Anterior cingulate cortex (tissue), 58 donors: ENCODE results near the gene PMAIP1.

Source experiments
- DNase-seq, 58 donors: peaks; one replicate each; lab custom pipeline; 2025; lab: John Stamatoyannopoulos, UW

PMAIP1 gene

DNA sequence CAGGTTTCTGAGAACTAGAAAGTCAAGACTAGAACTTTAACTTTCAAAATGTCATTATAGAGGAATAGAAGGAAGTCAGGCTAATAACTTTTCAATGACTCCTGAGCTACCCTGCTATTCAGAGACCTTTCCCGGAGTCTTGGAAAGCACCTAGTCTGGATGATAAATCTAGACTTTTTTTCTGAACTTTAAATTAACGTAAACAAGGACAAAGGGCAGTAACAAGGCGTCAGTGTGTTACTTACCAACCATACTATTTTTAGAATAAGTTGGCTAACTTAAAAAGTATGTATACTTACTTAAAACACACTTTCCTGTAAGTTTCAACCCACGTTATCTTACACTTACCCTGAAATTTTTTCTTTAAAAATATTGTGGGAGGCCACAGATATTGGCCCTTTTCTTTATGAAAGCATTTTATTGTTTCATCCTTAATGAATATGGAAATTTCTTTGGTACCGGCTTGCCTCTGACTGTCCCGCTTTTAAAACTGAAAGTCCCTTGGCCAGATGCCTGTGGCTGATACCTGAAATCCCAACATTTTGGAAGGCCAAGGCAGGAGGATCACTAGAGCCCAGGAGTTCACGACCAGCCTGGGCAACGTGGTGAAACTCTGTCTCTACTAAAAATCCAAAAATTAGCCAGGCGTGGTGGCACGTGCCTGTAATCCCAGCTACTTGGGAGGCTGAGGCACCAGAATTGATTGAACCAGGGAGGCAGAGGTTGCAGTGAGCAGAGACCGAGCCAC lies 9.7 kb downstream of the PMAIP1 start:
- DNase-seq: no peak

DNA sequence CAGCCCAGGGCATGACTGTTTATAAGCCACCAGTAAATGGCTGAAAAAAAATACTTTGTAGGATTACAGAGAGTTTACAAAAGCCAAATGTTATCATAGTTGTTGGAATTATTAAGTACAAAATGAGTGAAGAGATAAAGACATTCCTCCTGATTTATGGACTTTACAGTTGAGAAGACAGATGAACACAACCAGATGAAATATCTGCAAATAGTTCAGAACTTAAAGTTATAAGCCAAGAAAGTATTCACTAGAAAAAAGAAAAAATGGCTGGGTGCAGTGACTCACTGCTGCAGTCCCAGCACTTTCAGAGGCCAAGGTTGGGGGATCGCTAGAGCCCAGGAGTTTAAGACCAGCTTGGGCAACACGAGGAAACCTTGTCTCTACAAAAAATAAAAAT lies 11.2 kb downstream of the PMAIP1 start:
- no peak for DNase-seq

DNA sequence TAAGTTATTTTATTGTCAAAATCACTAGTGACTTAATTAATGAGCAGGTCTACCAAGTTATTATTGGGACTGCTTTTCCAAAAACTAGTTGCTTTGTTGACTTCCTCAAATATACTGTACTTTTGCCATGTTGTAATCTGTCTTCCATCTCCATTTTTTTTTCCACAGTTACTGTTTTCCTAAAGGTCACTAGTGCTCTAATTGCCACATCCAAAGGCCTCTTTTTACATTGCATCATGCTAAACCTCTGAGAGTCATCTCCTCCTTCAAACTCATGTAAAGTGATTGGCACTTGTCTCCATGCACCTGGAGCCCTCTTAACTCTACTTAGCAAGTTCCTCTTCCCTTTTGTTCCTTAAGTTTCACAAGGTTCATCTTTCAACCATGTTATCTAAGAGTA lies 11.8 kb downstream of the PMAIP1 start:
- DNase-seq: no peak

DNA sequence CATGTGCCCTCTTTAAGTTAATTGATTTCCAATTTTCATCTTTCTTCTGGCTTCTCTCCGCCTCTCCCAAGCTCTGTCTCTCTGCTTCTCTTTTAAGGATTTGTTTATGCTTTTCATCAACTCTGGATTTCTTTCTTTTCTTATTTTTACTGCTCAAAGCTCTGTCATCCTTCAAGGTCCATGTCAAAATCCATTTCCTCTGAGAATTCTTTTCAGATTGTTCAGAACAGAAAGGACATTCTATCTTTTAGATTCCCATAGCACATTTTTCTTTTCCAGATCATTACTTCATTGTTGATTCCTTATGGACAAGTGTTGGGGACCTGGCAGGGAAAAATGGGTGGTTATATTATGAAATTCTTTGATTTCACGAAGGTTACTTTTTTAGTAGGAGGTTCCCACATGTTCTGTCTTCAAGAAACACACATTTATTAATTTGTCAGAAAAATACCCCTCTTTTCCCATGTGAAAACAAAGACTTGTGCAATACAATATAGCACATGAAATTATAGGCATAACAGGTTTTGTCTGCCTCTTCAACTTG lies 12.3 kb downstream of the PMAIP1 start:
- no peak for DNase-seq

DNA sequence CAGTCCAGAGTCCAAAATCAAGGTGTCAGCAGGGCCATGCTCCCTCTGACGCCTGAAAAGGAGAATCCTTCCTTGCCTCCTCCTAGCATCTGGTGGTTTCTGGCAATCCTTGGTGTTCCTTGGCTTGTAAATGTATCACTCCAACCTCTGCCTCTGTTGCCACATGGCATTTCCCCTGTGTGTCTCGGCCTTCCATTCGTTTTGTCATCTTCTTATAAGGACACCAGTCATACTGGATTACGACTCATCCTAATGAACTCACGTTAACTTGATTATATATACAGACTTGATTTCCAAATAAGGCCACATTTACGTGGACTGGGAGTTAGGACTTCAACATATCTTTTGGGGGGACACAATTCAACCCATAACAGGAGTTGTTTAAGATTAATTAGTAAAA lies 15.8 kb downstream of the PMAIP1 start:
- DNase-seq: no peak

DNA sequence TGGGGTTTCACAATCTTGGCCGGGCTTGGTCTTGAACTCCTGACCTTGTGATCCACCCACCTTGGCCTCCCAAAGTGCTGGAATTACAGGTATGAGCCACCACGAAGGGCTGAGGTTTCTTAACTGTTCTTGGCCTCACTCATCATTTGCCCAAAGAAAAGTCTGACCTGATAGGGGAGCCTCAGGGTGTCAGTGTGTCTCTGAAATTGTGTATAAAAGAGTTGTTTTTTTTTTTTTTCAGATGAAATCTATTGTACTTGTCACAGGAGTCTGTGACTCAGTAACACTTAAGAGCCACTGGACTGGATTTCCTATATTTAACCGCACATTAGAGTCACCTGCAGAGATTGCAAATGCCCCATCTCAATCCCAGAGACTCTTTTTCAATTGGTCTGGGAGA lies 16.9 kb downstream of the PMAIP1 start:
- DNase-seq: no peak

- DNase-seq: no peak
Measured at GRCh38 chr18:59917422-59917821, 17.6 kb downstream of the PMAIP1 start.

GRCh38 chr18:59918320-59918755 lies 18.5 kb downstream of the PMAIP1 start:
- peak in 2 of 58 donors; percentile 3 to 6 for DNase-seq

- no peak for DNase-seq
Measured at GRCh38 chr18:59918997-59919396, 19.2 kb downstream of the PMAIP1 start.

GRCh38 chr18:59921384-59921891 lies 21.6 kb downstream of the PMAIP1 start:
- DNase-seq: no peak

- DNase-seq: no peak
Measured at GRCh38 chr18:59923539-59924196, 23.9 kb downstream of the PMAIP1 start.

- no peak for DNase-seq
Measured at GRCh38 chr18:59926131-59926530, 26.3 kb downstream of the PMAIP1 start.

GRCh38 chr18:59927246-59927825 lies 27.5 kb downstream of the PMAIP1 start:
- no peak for DNase-seq

DNA sequence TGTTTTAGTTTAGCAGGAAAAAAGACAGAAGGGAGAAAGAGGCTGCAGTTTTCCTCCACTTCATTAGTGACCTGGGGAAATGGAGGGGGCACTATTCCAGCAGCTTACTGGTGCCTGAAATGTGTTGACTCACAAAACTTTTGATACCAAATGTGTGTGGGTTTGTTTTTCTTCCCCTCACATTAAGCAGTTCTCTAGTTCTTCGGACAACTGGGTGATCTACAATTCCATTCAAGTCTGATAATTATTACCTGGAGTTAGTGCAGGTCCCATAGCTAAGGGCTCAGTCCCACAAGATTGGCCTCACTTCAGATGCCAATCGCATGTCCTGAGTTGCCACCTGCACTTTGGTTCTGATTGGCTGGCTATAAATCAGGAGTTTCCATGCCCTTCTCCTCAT lies 28.4 kb downstream of the PMAIP1 start:
- no peak for DNase-seq

DNA sequence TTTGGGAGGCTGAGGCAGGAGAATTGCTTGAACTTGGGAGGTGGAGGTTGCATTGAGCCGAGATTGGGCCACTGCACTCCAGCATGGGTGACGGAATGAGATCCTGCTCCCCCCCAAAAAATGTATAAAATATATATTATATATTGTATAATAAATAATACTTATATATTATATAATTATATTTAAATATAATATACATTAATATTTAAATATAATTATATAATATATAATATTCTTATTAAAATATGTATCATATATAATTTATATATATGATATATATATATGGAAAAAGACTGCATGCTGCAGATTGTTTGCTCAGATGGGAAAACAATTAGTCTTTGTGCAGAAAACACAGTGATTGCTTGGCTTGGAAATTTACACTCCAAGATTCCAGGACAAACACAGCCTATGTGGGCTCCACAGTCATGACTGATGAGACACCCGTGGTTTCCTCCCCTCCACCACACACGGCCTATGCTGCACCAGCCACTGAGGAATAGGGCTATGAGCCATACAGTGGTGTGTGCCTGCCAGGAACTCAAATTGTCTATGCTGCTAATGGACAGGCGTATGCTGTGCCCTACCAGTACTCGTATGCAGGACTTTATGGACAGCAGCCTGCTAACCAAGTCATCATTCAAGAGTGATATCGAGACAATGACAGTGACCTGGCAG lies 30.0 kb downstream of the PMAIP1 start:
- no peak for DNase-seq

DNA sequence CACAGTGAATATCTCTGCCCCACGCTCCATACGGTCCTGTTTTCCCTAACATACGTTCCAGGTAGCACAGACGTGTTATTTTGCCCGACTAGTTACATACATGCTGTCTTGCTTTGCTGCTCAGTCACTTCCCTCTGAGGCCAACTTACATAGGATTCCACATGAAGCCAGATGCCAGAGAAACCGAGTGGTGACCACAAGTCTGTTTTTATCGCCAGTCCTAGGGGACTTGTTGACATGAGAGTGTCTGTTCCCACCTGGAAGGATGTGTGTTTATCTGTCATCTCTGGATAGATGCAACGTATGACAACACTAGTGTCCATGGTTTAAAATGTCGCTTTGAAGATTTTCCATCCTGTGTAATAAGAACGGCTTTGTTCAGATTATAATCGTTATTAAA lies 32.6 kb downstream of the PMAIP1 start:
- no peak for DNase-seq

DNA sequence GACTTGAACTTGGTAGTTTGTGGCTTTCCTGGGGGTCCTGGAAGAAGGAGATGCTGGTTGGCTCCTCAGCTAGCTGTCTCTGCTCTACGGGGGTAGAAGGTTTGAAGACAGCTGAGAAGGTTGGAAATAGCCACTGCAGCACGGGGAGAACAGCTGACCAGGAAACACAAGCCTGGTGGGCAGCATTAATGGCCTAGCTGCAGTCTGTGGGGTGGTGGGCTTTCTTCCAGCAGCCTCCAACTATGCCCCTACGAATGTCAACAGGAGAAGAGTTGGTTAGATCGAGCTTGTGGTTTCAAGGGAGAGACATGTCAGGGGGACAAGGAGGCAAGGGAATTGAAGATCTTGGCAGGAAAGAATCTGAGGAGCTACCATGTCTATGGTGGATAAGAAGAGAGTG lies 38.9 kb downstream of the PMAIP1 start:
- DNase-seq: no peak

DNA sequence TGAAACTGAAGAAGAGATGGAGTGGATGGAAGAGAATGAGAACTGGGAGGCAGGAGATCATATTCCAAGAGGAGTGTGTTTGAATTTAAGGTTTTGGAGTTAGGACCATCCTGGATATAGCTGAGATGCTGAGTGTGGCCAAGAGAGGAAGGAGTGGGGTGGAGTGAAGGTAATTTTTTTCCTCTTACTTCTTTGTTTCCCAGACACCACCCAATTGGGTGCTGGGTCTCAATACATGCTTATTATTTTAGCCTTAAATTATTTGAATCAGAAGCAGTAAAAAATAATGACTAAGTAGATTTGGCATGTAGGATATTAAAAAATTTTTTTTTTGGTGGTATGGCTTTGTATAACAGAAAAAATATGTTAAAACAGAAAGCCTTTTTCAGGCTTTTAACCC lies 39.3 kb downstream of the PMAIP1 start:
- no peak for DNase-seq

- DNase-seq: no peak
Measured at GRCh38 chr18:59940068-59940467, 40.3 kb downstream of the PMAIP1 start.

- no peak for DNase-seq
Measured at GRCh38 chr18:59941331-59941730, 41.5 kb downstream of the PMAIP1 start.

DNA sequence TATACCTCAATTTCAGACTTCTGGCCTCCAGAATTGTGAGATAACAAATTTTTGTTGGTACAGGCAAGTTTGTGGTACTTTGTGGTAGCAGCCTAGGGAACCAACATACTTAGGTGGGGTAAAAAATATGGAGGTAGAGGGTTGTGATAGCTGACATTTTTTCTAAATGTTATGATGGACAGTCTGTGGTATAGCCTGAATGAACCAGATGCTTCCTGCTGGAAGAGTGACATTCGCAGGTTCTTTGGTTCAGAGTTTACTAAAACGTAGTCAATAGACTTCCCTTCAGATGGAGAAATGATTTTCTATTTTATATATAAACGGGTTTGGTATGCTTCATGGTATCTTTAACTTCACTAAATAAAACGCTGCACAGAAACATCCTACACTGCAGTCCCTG lies 42.8 kb downstream of the PMAIP1 start:
- DNase-seq: no peak
